ENCODE measurements around the gene TRIM75.
"Not testable (repeated sequence)": the region's sequence is repeated elsewhere in the genome, so short reads cannot be mapped to it uniquely, and the experiment has no call there.

Gene TRIM75

DNA sequence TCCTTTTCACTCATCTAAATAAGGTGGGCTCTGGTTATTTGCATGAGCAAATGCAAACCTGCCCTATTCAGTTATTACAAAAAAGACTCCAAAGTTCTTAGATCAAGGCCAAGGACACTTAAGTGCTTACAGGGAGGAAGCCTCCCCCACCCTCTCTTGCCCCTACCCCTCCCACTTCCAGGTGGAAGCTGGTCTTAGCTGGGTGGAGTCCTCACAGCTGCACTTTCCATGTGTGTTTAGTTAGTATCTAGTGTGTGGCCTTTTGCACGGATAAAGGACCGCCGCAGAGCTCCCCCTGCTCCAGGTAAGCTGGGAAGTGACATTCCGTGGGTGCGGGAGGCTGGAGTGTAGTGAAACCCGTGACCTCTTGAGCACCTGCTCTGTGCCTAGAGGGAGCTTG, at the start of gene TRIM75:
TRIM75 (plus strand) TSS at position 222 of the 400 bp plus-strand sequence. CDS start 5,282 bp downstream, outside the sequence.
- no peak for DNase-seq

DNA sequence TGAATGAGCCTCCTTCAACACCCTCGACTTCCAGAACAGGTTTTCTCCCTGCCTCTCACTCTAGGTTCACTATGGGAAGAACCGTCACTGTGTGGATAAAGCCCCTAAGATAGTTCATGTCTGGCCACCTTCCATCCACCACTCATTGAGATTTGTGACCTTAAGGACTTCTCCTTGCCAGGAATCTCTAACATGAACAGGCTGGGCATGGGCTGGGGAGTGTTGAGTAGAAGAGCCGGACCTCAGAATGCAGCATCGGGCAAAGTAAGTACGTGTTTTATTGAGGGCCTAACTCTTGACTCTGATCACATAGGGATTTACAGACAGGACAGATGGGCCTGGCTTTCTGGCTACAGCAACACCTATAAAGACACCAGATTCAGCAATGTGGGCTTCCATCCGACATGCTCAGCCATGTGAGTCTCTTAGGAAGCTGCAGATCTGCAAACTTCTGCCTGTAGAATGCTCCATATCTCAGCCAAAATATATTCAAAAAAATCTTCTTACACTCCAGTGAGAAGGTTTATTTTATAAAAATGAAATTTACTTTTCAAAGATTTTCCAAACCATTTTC, 48.2 kb upstream of the TRIM75 start:
- no peak for DNase-seq

GRCh38 chr4:165006456-165006855, 47.2 kb upstream of the TRIM75 start:
- no peak for DNase-seq

DNA sequence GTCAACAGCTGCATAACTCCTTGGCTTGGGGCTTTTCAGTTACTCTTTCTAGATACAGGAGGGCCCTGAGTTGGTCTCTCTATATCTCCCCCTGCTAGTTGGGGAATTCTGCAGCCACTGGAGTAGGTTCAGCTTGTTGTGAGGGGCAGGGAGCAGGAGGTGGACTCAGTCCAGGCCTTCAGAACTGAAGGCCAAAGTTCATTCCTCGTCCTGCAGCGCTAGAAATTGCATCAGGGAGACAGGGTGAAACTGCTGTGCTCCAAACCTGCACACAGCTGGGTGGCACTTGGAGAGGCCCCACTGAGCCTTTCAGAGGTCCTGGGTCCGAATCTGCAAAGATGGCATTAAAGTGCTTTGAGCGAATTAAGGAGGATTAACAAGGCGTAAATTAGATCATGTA, 46.8 kb upstream of the TRIM75 start:
- DNase-seq: no peak

GRCh38 chr4:165009493-165010227, 44.0 kb upstream of the TRIM75 start:
- DNase-seq: no peak

- no peak for DNase-seq
Measured at GRCh38 chr4:165010487-165010886, 43.2 kb upstream of the TRIM75 start.

DNA sequence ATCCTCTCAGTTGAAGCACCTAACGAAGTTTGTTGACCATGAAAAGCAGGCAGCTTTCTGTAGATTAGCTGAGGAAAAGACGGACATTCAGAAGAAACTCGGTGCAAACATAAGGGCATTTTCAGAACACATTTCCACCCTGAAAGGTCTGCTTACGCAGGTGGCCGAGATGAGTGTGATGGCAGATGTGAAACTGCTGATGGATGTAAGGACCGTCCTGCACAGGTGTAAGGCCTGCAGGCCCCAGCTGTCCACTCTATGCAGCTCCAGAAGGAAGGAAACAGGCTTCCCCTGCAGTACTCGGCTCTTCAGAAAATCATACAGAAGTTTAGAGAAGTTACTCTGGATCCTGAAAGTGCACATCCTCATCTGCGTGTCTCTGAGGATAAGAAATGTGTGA, 42.7 kb upstream of the TRIM75 start:
- DNase-seq: no peak

DNA sequence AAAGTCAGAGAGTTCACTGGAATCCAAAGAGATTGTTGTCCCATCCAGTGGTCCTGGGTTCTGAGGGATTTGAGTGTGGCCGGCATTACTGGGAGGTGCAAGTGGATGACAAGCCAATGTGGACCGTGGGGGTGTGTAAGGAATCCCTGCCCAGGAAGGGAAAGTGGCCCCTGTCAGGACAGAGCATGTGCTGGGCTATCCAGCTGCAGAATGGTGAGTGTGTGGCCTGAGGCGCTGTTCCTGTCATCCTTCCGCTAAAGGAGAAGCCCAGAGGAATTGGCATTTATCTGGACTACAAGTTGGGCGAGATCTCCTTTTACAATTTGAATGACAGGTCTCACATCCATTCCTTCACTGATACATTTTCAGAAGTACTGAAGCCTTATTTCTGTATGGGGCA, 42.3 kb upstream of the TRIM75 start:
- DNase-seq: no peak

- DNase-seq: no peak
Measured at GRCh38 chr4:165013691-165014090, 40.0 kb upstream of the TRIM75 start.

DNA sequence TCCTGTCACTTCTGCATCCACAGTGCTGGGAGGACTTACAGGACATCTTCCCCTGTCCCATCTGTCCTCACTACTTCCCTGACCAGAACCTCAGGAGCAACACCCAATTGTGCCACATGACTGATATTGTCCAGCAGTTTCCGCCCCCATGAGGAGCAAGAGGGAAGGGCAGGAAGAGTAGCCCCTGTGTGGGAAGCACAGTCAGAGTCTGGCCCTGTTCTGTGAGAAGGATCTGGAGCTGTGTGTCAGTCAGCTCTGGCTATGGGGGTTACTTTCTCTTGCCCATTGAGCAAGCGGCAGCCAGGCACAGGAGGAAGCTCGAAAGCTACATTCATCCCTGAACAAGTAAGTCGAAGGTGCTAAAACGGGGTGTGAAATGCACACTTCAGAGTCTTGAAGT, 36.7 kb upstream of the TRIM75 start:
- DNase-seq: no peak

DNA sequence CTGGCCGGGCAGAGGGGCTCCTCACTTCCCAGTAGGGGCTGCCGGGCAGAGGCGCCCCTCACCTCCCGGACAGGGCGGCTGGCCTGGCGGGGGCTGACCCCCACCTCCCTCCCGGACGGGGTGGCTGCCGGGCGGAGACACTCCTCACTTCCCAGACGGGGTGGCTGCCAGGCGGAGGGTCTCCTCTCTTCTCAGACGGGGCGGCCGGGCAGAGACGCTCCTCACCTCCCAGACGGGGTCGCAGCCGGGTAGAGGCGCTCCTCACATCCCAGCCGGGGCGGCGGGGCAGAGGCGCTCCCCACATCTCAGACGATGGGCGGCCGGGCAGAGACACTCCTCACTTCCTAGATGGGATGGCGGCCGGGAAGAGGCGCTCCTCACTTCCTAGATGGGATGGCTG, 33.7 kb upstream of the TRIM75 start:
- not testable (repeated sequence) for DNase-seq

GRCh38 chr4:165025782-165026181, 27.9 kb upstream of the TRIM75 start:
- DNase-seq: not testable (repeated sequence)

DNA sequence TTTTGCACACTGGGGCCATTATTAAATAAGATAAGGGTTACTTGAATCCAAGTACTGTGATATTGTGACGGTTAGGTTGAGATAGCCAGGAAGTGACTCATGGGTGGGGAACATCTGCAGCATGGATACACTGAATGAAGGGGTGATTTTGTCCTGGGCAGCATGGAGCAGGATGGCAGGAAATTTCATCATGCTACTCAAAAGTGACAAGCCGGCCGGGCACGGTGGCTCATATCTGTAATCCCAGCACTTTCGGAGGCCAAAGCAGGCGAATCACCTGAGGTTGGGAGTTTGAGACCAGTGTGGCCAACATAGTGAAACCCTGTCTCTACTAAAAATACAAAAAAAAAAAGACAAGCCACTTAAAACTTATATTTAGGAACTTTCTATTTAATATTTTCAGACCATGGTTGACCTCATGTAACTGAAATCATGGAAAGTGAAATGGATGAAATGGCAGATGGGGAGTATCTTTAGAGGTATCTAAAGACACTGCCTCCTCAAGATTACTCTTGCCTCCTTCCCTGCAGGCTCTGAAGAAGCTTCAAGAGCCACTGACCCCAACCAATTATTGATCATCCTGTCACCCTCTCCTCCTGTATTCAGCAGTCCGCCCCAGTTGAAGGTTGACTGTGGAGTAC, 25.8 kb upstream of the TRIM75 start:
- DNase-seq: no peak

- DNase-seq: no peak
Measured at GRCh38 chr4:165031436-165032211, 22.0 kb upstream of the TRIM75 start, which contains the start of gene TRIM60. Gene TRIM60, plus strand, starts transcription at chr4:165031999. Its CDS starts 8,074 bp downstream, at chr4:165040073.

GRCh38 chr4:165048170-165048569, 5.5 kb upstream of the TRIM75 start:
- no peak for DNase-seq

GRCh38 chr4:165052627-165053026, 1.0 kb upstream of the TRIM75 start:
- no peak for DNase-seq

DNA sequence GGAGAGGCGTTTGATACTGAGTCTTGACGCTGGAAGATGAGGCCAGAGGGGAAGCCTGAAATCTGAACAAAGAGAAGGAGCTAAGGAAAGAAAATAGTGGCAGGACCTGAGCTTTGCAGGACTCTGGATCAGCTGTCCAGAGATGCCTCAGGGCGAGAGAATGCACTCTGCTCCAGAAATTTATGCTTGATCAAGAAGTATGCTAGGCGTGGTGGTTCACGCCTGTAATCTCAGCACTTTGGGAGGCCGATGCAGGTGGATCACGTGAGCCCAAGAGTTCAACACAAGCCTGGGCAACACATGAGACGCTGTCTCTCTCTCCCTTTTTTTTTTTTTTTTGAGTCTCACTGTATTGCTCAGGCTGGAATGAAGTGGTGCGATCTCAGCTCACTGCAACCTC, 1.9 kb downstream of the TRIM75 start:
- no peak for DNase-seq

DNA sequence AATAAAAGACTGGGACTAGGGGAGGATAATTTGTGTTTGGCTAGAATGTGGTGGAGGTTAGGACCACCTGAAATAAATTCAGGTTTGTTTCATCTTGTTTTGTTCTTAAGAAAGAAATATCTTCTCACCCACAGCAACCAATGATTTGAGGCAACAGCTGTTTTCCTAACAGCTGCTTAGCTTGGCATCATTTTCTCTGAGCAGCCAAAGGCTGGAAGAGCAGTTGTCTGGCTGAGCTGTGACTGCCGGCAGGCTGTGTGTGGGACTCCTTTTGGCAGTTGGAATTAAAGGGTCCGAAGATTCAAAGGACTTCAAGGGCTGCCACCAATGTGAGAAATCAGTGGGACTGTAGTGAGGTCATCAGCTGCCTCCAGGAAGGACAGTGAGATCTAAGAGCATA, 5.0 kb downstream of the TRIM75 start:
- DNase-seq: no peak

GRCh38 chr4:165059386-165059785, 5.7 kb downstream of the TRIM75 start:
- no peak for DNase-seq

- no peak for DNase-seq
Measured at GRCh38 chr4:165060938-165061337, 7.3 kb downstream of the TRIM75 start.

DNA sequence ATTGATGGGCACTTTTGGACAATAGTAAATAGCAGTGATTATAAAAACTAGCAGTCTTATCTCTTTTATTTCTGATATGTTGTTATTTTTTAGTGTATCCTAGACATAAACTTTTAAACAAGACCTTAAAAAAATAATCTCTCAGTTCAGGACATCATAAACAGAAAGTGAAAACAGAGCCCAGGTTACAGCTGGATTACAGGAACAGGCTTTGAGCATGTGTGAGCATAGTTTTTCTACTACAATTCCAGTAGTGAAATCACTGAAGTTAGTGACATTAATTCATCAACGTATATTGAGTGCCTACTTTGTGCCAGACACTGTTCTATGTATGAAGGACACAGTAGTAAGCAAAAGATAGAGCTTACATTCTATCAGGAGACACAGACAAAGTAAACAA, 16.9 kb downstream of the TRIM75 start:
- no peak for DNase-seq

GRCh38 chr4:165073346-165073745, 19.7 kb downstream of the TRIM75 start:
- DNase-seq: not testable (repeated sequence)

DNA sequence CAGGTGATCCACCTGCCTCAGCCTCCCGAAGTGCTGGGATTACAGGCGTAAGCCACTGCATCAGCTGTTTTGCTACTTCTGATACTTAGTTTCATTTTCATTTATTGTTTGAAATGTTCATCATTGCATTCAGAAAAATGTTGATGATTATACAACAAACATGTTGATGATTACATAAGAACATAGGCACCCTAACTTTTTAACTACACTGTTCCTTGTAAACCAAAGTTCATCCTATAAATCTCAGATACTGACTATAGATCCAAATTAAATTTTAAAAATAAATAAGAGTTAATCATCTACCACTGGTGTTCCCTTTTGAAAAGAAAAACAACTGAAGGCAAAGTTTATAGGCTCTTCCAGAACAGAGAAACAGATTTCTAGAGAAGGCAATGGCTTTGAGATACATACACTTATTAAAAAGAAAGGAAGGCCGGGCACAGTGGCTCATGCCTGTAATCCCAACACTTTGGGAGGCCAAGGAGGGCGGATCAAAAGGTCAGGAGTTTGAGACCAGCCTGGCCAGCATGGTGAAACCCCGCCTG, 23.4 kb downstream of the TRIM75 start:
- DNase-seq: no peak

Measured in activated naive CD4-positive, alpha-beta T cell treated with Interleukin-2 at 50 U/mL for 16 hours (primary cell).